Measurements from ENCODE around the gene RANBP1.

The RANBP1 gene

DNA sequence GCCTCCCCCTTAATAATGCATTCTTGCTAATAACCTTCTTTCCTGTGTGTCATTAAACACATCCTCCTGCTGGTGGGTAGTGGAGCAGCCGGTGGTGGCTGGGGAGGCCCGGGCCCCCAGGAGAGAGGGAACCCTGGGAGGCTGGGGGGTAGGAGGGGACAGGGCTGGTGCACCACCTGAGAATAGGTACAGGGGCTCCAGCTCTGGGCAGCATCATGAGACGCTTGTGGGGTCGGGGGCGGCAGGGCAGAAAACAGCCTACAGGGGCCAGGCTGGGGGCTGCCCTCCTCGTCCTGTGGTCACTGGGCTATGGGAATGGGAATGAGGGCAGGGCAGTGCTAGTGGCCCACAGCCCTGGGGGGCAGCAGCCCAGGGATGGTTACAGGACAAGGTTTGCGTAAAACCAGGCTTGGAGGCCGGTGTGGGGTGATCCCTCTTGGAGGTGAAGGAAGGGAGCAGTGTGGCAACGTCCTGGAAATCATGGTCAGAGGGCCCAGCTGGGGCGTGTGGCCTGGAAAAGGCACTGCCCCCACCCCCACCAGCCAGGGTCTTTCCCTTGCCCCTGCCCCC lies 53.4 kb downstream of the RANBP1 start:
- no peak overlapping the region for H3K4me3 ChIP-seq (replicated peaks in 1 of 2; ENCODE audit: low read depth in 2 of 2, low read length in 2 of 2)
- DNase-seq (ENCODE audit: low read depth in 2 of 2) = no peak
- no peak for TF ChIP-seq CTCF (IDR thresholded peaks at IDR 0.05; ENCODE audit: low read depth, low read length)

GRCh38 chr22:20170170-20170569 lies 54.3 kb downstream of the RANBP1 start:
- no peak for DNase-seq (ENCODE audit: low read depth in 2 of 2)
- H3K4me3 ChIP-seq (replicated peaks in 1 of 2; ENCODE audit: low read depth in 2 of 2, low read length in 2 of 2) = no peak overlapping the region
- no peak for TF ChIP-seq CTCF (IDR thresholded peaks at IDR 0.05; ENCODE audit: low read depth, low read length)

DNA sequence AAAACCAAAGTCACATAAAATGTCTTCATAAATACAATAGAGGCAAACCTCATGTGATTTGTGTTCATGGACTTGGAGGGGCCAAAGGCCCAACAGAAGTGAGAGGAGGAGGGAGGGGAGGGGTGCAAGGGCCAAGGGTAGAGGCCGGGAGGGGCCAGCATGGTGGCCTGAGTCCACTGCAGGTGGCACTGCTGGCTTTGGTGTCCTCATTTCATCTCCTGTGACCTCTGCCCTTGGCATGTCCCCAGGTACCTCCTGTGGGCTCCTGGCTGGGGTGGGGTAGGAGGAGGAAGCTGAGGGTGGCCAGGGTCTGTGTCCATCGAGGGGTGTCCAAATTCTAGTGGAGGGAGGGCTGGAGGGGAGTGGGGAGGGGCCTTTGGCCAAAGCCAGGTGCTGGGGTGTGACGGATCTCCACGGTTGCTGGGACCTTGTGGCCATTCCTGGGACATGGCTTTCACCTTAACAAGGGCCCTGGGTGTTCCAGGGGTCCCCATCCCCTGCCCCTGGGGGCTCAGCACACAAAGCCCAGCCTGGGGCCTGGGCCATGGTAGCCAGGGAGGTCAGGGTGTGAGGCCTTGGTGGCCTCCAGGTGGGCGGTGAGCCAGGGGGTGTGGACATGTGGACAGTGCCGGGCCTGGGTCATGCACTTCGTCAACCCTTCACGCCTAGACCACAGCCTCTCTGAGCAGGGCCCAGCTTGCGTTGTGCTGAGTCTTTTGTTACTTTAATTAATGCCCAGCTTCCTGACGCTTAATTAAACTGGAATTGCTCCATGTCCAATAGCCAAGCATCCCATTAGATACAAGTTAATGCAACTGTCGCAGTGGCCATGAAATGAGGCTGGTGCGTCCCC lies 55.6 kb downstream of the RANBP1 start:
- H3K4me3 ChIP-seq (replicated peaks in 1 of 2; ENCODE audit: low read depth in 2 of 2, low read length in 2 of 2) = no peak overlapping the region
- DNase-seq (ENCODE audit: low read depth in 2 of 2) = no peak
- TF ChIP-seq CTCF (IDR thresholded peaks at IDR 0.05; ENCODE audit: low read depth, low read length) = no peak

DNA sequence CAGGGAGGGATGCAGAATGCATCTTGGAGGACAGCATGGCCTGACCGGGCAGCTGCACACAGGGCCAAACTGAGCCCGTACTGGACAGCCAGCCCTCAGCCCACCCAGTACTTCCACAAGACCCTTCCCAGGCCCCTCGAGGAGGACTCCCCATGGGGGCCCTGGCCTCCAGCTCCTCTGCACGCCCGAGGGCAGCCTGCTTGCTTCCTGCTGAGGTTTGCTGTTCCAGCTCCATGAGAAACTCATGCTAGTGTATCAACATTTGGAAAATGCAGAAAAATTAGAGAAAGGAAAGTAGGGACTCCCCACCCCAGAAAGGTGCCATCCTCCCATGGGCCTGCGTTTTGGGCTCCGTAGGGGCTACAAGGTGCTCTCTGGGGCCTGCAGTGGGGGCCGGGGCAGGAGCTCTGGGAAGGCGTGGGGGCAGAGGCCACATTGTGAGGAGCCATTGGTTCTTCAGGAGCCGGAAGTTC lies 56.3 kb downstream of the RANBP1 start:
- TF ChIP-seq CTCF (IDR thresholded peaks at IDR 0.05; ENCODE audit: low read depth, low read length) = no peak
- no peak overlapping the region for H3K4me3 ChIP-seq (replicated peaks in 1 of 2; ENCODE audit: low read depth in 2 of 2, low read length in 2 of 2)
- no peak for DNase-seq (ENCODE audit: low read depth in 2 of 2)

DNA sequence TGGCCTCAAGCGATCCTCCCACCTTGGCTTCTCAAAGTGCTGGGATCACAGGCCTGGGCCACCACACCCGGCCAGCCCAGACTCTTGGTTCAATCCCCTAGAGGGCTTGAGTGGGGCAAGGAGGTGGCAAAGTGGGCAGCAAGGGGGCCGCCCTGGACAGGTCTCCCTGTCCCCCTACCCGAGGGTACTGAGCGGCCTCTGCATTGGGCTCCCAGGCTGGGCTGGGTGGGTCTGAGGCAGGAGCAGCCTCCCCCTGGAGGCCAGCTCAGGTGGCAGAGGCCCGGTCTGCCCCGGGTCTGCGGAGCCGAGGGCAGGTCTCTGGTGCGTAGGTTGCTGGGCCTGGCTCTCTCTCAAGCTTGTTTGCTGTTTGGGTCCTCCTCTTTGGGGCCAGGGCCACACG lies 57.3 kb downstream of the RANBP1 start:
- DNase-seq (ENCODE audit: low read depth in 2 of 2) = no peak
- no peak for TF ChIP-seq CTCF (IDR thresholded peaks at IDR 0.05; ENCODE audit: low read depth, low read length)
- H3K4me3 ChIP-seq (replicated peaks in 1 of 2; ENCODE audit: low read depth in 2 of 2, low read length in 2 of 2) = no peak overlapping the region

GRCh38 chr22:20173772-20174171 lies 57.9 kb downstream of the RANBP1 start:
- no peak overlapping the region for H3K4me3 ChIP-seq (replicated peaks in 1 of 2; ENCODE audit: low read depth in 2 of 2, low read length in 2 of 2)
- DNase-seq (ENCODE audit: low read depth in 2 of 2) = no peak
- TF ChIP-seq CTCF (IDR thresholded peaks at IDR 0.05; ENCODE audit: low read depth, low read length) = no peak
